GM12892 (cell line): ENCODE measurements around the gene TMEM208.

Source experiments
- POLR2AphosphoS5 ChIP-seq: IDR thresholded peaks from 2 replicates; pipeline ENCODE4 v1.6.1; 2011; ENCODE audit warnings: low read depth, low read length, control low read depth
- TAF1 ChIP-seq: IDR thresholded peaks from 2 replicates; pipeline ENCODE4 v1.6.1; 2011; ENCODE audit warnings: low read depth, mild to moderate bottlenecking, control low read depth, low read length, borderline replicate concordance

- TF ChIP-seq TAF1 (no peak), POLR2AphosphoS5 (no peak)
These were observed 35.4 kb upstream of the TMEM208 start for GRCh38 chr16:67191411-67191994.
